Activated naive CD4-positive, alpha-beta T cell (primary cell): ENCODE measurements around the gene POLR1A.

Experiments used
- DNase-seq, 4 experiments: peaks; one replicate each; lab custom pipeline; 2025; lab: John Stamatoyannopoulos, UW

POLR1A gene

DNA sequence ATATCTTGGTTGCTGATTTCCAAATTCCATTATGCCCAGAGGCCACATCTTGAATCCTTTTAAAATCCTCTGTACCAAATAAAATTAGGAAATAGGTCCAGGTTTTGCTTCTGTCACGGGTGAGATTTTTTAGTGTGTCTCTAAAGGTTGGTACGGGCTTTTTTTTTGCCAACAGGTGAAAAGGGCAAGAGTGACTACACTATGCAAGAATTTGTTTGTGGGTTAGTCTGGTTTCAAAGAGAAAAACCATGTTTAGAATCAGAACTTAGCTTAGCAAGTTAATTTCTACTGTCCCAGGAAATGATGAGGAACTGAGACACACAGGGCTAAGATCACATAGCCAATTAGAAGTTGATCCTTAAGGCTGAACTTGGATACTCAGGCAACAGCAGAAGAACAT, 41.7 kb downstream of the POLR1A start:
- DNase-seq, result no peak

DNA sequence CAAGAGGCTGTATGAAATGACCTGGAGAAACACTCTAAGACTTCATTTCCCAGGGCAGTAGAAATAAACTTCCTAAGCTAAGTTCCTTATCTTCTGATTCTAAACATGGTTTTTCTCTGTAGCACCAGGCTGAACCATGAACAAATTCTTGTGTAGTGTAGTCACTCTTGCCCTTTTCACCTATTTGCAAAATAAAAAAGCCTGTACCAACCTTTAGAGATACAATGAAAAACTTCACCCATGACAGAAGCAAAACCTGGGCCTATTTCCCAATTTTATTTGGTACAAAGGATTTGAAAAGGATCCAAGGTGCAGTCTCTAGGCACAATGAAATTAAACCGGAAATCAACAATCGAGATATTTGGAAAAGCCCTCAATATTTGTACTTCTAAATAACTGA, 43.6 kb downstream of the POLR1A start:
- no peak for DNase-seq

DNA sequence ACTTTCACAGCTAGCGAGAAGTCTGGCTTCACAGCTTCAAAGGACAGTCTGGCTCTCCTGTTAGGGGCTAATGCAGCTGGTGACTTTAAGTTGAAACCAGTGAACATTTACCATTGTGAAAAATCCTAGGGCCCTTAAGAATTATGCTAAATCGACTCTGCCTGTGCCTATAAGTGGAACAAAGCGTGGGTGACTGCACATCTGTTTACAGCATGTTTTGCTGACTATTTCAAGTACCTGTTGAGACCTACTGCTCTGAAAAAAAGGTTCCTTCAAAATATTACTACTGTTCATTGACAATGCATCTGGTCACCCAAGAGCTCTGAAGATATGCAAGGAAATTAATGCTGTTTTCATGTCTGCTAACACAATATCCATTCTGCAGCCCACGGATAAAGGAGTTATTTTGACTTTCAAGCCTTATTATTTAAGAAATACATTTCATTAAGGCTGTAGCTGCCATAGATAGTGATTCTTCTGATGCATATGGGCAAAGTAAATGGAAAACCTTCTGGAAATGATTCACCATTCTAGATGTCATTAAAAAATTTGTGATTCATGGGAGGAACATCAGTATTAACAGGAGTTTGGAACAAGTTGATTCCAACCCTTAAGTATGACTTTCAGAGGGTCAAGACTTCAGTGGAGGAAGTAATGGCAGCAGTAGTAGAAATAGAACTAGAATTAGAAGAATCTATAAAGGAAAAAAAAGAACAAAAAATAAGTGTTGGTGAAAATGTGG, 48.9 kb downstream of the POLR1A start:
- DNase-seq, result no peak

DNA sequence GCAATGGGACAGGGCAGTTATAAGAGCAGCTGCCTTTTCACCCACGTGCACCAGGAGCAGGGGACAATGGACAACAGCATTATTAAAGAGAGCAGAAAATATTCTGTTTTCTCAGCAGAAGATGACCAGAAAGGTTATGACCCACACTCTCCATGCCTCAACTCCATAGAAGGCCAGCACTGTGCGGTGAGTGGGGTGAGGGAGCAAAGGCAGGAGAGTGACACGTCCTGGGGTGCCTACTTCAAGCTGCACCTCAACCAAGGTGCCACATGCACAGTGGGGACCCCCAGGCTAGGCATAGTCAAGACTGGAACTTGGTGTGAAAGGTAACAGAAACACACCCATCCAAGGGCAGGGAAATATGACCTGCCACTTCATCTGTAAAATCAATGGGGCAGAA, 50.4 kb downstream of the POLR1A start:
- DNase-seq, result no peak

DNA sequence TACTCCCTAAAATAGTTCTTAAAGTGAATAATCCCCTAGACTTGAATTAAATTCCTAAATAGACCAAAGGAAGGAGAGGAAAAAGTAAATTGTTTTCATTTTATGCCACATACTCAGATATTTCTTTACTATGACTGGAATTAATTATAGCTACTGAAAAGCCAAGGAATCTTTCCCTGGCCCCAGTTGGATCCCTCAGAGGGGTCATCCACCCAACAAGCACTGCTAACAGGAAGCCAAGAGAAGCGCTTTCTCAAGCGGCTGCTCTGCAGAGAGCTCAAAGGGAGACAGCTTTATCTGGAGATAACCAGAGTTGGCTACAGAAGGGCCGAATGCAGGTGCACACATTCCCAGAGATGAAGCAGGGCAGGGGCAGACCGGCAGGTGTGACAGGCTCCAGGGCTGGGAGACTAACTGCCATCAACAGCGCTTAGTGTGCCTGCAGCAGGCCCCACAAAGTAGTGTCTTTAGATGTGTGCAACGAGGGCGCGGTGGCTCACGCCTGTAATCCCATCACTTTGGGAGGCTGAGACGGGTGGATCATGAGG, 51.1 kb downstream of the POLR1A start:
- no peak for DNase-seq

DNA sequence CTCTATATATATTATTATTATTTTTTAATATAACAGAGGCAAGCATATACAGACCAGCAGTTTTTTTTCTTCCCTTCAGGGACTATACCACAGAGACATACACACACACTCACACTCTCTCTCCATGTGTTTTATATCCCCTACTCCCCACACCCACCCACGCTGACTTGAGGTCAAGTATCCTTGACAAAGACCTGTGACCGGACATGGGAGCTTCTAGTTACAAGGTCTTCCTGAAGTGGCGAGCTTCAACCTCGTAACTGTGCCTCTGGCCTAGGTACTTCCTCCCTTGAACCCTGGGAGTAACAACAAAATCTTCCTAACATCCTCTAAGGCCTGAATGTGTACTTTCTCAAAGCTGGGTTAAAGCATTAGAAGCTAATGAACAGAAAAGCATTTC, 52.5 kb downstream of the POLR1A start:
- no peak for DNase-seq

DNA sequence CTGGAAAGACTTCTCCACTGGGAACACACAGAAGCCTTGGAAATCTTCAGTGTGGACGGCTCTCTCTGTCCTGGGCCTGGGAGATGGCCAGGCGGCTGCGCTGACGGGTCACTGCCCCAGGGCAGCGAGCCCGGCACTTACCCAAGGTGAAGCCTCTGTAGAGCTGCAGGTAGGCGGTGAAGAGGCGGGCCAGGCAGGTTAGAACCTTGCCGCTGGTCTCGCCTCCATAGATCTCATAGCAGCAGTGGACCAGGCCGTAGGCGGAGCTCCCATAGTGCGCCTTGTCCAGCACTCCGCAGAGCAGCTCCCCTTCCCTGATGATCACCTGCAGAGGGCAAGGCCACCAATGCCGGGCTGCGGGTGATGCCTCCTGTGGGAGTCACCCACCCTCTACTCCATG, 53.0 kb downstream of the POLR1A start:
- no peak for DNase-seq

DNA sequence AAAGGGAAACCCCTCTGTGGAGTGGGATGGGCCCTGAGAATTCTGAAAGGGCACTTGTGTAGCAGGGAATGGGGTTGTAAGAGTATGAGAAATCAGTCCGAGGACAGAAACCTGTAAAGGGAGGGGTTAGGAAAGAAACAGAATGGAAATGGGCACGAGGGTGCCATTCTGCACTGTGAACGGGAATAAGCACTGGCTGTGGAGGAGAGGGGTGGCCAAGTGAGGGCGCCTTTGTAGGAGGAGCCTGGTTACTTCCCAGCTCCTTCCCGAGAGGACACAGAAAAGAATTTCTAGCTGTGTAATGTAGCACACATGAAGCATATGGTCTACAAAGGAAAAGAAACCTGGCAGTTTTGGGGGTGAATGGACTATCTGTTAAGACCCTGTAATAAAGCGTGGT, 53.4 kb downstream of the POLR1A start:
- DNase-seq, result no peak

DNA sequence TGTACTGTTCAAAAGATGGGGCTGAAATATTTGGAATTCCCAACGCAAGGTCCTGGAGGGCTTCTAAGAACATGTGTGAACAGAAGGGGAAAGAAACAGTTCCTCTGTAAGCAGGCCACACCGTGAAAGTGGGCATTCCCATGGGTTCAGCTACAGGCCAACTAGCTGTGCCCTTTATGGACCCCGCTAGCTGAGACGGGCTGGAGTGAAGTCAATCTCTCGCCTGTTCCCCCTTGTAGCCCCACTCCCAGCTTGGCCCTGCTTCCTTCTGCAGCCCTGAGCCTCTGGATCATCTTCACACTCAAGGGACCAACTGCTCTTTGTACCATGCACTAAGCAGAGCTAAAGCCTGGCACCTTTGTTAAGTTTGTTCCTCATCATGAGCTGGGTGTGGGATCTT, 55.4 kb downstream of the POLR1A start:
- no peak for DNase-seq

DNA sequence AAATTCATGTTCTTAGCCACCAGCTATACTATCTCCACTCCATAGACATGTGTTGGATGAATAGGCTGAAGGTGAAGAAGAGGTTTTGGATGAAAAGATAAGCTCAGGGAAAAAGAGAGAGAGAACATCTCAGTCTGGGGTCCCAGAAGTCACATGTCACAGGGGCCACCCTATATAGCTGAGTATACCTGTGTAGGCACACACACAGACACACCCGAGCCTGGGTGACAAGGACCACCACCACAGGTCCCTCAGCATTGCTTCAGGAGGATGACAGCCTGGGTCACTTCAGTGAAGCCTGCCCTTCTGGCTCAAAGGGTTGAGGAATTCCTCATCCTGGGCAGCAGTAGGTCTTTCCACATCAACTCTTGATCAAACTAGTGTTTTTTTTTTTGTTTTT, 56.2 kb downstream of the POLR1A start:
- no peak for DNase-seq

DNA sequence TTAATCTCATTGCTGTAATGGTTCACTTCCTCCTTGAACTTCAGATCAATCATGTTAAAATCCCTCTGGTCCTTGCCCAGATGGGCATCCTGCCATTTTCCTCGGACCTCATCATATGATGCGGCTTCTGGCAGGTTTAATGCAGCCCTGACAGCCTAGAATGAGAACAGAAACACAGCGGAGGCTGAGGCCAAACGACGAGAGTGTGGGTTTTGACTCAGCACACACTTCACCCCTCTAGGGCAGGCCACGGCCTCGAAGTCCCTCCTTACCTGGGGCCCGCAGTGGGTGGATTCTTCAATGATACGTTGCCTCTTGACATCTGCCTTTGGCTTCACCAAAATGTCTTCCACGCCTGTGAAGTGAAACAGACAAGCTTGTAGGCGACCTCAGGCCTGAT, 56.8 kb downstream of the POLR1A start:
- DNase-seq, result no peak

DNA sequence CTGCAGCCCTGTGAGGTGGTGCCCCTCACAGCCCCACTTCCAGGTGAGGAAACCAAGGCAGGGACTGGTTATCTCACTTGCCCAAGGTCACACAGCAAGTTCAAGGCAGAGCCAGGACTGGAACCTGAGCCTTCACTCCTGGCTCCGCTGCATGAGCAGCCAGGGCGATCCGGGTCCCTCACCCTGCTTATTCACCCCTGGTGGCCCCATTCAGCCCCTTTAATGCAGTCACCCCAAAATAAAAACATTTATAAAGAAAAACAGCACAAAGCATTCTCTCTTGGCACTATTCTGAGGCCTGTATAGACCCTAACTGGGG, 57.3 kb downstream of the POLR1A start:
- no peak for DNase-seq

DNA sequence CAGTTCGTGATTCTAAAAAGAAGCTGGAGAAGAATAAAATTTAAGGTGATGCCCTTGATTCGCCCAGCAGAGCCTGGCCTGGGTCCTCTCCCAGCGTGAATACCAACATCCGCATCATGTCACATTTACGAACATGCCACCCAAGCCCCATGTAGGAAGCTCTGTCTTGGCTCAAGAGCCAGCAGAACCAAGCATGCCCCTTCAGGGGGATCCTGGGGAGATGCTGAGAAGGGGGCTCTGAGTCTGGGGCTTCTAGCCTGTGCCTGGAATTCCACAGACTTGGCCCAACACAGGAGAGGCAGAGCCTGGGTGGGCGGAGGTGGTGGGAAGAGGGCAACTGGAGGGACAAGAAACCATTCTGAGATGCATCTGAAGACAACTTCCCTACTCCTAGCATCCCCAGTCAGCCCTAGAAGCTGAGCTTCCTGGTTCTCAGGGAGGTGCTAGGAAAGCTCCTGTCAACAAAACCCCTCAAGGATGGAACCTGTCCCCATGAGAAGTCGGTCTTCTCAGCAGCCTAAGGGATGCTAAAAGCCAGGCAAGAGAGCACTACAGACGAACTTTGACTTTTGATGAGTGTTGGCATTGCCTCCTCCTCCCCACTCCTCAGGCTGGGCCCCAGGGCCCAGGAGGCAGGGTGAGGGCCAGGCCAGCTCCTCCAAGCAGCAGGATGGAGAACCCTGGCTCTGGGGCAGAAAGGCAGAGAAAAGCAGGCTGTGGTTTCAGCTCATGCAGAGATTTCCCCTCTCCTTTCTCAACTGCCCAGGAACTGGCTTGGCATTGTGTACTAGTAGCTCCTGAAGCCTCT, 57.9 kb downstream of the POLR1A start:
- no peak for DNase-seq

DNA sequence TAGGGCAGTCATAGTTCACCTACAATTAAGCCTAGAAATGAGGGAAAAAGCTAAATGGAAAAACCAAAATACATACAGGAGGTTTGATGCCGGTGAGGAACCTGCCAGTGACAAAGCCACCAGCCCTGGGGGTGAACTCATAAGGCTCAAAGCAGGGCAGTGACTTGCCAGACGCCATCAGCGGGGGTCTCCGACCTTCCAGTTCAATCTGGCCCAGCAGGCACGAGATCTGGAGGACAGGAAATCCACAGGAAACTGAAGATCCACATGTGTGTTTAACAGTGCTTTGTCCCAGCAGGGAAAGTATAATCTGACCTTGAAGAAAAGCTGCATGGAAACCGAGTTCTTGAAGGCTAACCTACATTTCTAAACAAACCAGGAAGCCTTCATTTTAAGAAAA, 60.1 kb downstream of the POLR1A start:
- DNase-seq, result no peak

DNA sequence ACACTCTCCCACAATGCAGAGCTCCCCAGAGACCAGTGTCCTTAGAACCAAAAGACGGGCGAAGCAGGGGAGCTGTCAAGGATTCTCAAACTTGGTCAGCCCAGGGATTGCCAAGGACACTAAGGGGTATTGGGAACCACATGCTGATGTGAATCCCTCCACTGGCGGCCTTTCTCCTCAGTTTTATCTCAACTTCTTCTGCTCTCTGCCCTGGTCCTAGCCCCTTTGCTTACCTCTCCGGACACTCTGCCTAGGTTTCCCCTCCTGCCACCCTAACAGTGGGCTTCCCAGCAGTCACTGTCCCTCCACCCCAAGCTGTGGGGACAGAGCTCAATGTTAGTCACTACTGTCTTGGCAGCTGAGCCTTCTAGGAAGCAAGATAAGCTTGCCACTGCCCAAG, 61.1 kb downstream of the POLR1A start:
- DNase-seq, result no peak

DNA sequence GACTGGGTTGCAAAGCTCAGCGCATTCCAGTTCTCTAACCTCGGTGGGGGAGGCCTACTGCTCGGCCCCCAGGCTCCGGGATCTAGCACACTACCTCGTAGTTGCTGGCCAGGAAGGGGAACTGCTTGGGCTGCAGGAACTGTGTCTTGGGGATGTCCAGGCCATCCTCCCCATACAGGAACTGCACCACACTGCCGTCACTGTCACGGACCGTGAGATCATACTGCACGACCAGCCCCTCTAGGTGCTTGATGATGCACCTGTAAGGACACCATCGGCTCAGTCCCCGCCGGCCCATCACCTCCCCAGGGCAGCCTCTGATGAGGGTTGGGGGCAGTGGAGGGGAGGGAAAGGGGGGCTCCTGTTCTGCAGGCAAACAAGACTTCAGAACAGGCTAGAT, 61.6 kb downstream of the POLR1A start:
- DNase-seq, result no peak

DNA sequence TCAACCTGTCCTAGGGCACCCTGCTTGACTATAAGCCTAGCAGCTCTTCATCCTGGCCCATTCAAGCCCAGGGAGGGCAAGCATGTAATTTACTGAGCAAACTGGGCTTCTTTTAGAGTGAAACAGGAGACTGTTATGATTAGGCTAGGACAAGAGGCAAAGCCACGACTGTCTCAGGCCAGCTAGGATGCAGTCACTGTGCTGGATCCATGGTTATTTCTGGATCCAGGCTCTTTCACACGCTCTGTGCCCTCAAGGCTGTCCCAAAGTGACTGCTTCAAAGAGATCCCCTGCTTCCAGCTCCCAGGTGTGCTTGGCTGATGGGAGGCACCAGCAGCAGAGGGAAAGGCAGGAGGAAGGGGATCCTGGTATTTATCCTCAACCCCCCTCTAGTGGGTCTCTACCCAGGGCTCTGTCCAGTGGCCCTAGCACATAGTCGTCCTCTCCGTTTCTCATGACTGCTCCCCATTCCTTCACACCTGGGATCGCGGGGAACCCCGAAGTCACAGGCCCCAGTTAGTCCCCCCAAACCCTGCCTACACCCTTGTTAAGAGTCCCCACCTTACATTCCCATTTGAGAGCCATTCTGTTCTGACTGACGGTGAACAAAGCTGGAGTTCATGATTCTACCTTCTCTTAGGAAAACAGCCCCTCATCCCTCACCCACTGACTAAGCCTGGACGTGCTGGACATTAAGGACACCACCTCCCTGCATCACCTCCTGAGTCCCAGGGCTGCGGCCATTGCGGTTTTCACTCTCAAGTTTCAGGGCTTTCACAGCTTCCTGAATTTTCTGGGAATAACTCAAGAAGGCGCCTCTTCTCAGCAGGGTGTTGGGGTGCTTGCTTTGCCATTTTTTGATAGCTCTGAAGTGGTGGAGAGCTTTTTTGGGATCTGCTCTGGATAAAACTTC, 63.2 kb downstream of the POLR1A start:
- DNase-seq, result no peak

DNA sequence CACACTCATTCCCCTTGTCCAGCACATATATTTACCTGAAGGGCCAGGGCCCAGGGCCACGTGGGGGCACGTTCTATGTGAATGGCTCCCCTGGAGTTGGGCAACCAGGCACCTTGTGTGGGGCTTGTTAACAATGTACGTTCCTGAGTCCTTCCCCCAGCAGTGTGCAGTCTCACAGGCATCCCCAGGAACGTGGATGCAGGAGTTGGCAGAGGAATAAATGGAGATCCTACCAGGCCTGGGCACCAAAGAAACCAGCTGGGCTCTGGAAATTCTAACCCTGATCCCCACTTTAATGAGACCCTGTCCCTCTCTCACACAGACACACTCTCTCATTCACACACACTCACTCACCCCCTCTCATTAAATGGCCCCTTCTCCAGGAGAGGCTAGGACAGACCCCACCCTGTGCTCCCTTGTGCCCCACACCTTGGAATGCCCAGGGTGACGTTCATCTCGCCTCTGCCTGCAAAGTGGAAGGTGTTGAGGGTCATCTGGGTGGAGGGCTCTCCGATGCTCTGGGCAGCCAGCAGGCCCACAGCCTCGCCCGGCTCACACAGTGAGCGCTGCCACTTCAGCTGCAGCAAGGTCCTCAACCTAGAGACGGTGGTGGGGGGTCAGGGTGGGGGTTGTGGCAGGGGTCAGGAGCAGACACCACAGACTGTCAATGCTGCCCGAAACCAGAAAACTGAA, 65.6 kb downstream of the POLR1A start:
- DNase-seq, result no peak

DNA sequence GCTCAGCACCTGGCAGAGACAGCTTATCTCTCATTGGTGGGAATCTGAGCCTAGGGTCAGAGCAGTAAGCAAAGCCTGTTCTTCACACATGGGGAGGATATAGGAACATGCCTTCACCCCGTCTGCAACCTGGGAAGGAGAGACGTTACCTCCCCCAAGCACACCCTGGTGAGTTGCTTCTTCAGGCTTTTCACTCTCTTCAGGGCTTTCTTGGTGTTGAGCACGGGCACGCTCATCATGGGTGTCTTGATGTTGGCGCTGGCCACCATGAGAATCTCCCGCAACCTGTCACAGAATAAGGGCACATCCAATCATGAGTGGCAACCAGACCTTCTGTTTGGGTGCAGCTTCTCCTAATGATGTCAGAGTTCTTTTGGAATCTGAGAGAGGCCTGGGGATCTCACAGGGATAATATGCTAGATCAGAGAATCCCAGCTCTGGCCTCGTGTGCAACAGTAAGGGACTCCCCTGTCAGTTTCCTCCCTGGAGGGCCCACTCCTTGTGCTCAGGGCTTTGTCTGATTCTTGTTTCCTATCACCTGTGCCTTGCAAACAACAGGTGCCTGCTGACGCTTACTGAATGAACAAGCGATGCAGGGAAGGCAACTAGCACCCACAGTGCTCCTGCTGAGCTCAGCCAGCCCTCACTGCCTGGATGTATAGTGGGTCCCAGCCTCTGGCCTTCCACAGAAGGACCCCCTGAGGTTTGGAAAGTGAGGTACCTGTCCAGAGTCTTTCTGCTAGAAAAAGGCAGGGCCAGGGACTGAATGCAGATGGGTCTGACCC, 66.3 kb downstream of the POLR1A start:
- DNase-seq, result no peak

DNA sequence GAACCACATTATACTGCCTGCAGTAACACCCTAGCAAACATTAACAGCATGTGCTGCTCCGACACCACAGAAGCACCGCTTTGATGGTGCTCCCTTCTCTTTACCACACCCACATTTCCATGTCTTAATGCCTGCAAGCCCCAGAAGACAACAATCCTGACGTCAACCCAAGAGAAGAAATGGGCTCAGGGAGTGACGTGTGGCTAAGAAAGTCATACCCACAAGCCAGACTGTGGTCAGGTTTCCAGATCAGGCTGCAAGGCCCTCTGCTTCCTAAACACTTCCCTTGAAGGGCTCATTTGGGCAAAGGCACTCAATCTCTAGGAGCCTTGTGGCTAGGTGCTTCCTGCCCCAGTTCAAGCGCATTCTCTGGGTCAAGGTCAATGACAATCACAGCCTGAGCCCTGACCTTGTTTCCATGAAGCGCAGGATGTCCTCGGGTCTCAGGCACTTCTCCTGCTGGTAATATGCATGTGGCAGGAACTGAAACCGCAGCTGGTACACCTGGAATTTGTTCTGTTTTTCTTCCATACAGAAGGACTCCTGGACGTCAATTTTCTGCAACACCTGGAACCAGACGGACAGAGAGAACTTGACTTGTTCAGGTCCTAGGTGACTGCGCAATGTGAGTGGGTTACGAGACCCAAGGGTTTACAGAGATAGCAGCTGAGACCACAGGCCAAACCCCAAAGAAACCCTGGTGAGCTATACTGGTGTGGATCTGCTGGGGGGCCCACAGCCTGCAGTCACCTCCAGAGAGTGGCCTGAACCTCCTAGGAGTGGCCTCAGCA, 67.2 kb downstream of the POLR1A start:
- peak in 2 of 4 experiments; percentile 29 to 41 for DNase-seq
